GM18861 (cell line): Measurements from ENCODE around the gene RAB5IF.
"Not testable (repeated sequence)": the region's sequence is repeated elsewhere in the genome, so short reads cannot be mapped to it uniquely, and the experiment has no call there.

Experiments used
- ATAC-seq: cut with Tn5 transposase; IDR thresholded peaks from one replicate; pipeline ENCODE4 v1.9.1; 2021; ENCODE audit not compliant: unreplicated experiment

RAB5IF gene

GRCh38 chr20:36628076-36628475 lies 22.5 kb downstream of the RAB5IF start:
- no peak for ATAC-seq

DNA sequence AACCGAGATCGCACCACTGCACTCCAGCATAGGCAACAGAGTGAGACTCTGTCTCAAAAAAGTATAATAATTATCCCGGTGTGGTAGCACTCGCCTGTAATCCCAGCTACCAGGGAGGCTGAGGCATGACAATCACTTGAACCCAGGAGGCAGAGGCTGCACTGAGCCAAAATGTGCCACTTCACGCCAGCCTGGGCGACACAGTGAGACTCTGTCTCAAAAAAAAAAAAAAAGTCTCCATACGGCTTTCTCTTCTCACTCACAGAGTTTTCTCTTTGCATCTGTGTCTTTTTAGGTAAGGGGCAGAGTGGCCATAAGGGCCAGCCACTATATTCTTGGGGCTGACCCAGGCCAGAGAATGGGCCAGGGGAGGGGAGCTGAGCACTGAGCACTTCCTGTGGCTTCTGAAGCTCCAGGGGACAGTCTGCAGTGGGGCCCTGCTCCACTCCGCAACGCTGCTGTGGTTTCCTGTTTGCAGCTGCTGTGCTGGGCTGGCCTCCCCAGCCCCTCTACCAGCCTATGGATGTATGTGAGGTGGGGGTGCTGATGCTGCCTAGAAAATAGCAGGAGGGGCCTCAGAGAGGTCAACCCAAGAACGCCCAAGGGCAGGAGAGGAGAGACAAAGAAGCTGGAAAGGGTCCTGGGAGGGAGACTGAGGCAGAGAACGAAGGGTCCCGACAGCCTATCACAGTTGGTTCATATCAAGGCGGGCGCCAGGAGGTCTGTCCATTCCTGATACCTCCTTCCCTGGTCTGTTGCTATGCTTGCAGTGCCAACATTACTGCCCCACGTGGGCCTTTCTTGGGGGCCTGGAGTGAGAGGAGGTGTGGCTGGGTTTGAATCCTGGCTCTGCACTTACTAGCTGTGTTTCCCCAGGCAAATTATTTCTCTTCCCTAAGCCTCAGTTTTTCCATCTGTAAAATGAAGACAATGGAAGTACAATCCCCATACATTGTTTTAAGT lies 24.4 kb downstream of the RAB5IF start:
- ATAC-seq: no peak

- no peak for ATAC-seq
These were observed 26.1 kb downstream of the RAB5IF start for GRCh38 chr20:36631646-36632045.

DNA sequence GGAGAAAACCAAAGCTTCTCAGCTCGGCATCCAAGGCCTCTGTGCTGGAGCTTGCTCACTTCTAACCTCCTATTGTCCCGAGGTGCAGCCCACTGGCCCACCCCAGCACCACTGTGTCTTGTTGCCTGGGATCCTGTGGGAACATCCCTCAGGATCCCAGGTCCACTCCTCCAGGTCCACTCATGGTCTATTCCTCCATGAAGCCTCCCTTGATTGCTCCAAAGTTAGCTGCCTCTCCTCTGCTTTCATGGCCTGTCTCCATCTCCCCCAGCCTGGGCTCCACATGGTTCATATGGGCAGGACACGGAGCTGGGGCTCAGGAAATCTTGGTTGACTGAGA lies 26.5 kb downstream of the RAB5IF start:
- ATAC-seq: no peak

DNA sequence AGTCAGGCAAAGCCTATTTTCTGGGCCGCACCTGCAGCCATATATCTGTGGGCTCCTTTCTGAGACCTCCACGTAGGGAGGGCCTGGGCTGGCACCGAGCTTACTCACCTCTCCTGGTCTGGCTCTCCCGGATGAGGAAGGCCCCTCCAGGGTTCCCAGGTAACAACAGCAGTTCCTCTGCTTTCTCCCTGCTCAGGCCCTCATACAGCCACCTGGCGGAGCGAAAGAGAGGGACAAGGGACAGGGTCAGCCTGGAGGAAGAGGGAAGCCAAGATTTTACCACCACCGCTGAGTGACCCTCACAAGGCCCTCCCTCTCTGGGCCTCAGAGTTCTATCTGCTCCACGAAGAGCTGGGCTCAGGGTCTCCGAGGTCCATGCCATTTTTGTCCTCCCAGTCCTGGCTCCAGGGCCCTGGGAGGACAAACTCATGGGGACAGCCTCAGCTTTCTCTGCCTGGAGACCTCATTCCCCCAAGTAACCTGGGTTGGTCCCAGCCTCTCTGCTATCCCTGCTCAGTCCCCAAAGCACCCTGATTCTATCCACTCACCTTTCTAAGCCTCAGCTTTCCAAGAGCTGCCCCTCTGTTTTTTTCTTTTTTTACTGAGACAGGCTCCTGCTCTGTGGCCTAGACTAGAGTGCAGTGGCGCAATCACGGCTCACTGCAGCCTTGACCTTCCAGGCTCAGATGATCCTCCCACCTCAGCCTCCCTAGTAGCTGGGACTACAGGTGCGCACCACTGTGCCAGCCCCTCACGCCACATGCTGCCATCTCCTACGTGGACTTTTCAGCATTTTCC lies 27.1 kb downstream of the RAB5IF start:
- ATAC-seq: no peak

- no peak for ATAC-seq
These were observed 27.8 kb downstream of the RAB5IF start for GRCh38 chr20:36633285-36633772.

- no peak for ATAC-seq
These were observed 28.8 kb downstream of the RAB5IF start for GRCh38 chr20:36634342-36634741.

DNA sequence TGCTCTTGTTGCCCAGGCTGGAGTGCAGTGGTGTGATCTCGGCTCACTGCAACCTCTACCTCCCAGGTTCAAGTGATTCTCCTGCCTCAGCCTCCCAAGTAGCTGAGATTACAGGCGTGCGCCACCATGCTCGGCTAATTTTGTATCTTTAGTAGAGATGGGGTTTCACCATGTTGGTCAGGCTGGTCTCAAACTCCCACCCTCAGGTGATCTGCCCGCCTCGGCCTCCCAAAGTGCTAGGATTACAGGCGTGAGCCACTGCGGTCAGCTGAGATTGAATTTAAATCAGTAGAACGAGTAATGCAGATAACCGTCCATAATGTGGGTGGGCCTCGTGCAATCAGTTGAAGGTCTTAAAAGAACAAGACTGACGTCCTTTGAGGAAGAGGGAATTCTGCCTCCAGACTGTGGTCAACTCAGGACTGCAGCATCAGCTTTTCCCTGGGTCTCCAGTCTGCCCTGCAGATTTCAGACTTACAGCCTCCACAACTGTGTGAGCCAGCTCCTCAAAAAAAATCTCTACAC lies 33.4 kb downstream of the RAB5IF start:
- not testable (repeated sequence) for ATAC-seq

DNA sequence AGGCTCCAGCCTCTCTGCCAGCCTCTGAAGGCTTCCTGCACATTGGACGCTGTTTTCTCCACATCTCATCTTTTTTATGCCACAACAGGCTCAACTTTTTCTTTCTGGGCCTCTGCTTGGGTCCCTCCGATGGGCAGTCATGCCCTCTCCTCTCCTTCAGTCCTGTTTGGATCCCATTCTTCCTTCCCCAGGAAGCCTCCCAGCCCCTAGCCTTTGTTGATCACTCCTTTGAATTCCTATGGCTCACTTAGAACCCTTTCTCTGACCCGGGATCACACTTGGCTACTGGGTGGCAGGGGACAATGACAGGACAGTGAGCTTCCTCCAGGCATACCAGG lies 35.9 kb downstream of the RAB5IF start:
- no peak for ATAC-seq

- ATAC-seq: no peak
These were observed 36.6 kb downstream of the RAB5IF start for GRCh38 chr20:36642136-36642535.

DNA sequence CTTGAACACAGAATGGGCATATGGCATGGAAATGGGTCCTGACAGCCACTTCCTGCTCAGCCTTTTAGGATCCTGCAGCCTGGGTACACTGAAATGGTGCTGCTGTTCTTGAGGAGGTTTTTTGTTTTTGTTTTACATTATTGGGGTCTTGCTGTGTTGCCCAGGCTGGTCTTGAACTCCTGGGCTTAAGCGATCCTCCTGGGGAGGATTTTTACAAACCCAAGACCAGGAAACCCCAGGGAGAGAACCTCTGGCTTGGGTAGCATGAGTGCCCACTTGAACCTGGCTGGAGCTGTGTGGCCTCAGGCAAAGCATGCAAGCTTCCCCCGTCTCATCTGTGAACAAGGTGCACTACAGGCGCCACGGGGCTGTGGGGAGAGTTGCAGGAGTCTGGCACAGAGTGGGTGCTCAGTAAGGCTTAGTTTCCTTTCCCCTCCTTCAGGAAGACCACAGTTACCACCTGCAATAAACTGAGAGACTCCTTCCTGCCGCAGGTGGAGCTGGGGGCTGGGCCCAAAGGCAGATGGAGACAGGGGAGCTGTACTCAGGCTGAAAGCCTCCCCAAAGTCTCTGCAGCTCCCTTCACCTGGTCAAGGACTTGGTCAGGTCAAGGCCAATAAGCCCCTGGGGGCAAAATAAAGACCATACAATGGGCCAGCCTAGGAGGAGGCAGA lies 38.6 kb downstream of the RAB5IF start:
- no peak for ATAC-seq

- no peak for ATAC-seq
These were observed 39.1 kb downstream of the RAB5IF start for GRCh38 chr20:36644706-36645095.

DNA sequence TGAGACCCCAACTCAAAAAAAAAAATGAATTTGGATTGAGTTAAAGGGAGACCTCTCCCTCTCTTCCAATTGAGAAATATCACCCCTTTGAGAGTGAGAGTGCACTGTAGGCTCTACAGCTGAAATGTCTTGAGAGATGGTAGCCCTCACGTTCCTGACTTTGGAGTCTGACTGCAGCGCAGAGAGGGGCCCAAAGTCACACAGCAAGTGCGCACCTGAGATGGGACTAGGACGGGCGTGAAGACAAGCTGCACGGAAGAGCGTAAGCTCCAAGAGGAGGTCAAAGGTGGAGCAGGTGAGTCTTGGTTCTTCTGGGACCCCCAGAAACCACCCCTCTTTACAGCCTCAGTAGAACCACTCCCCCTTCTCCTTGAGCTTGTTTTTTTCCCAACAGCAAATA lies 39.8 kb downstream of the RAB5IF start:
- ATAC-seq: no peak

DNA sequence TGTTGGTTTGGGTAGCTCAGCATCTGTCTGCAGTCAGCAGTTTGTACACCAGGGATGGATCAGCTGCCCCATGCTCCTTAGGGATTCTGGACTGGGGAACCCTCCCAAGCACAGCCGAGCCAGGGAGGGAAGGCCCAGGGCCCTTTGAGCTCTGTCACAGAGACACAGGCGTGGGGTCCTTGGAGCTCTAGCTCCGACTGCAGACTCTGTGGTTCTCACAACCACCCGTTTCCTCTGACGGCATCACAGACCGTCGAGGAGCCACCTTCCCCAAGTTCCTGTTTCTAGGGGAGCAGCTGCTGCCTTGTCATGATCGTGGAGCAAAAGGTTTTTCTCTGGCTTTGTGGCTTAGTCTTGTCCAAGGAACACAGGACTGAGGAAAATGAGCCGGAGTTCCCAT lies 40.4 kb downstream of the RAB5IF start, which contains the start of gene SLA2:
Gene SLA2 (minus strand): TSS at position 199 of the 400 bp plus-strand sequence. CDS start 4,861 bp downstream, outside the sequence.
- ATAC-seq: no peak

DNA sequence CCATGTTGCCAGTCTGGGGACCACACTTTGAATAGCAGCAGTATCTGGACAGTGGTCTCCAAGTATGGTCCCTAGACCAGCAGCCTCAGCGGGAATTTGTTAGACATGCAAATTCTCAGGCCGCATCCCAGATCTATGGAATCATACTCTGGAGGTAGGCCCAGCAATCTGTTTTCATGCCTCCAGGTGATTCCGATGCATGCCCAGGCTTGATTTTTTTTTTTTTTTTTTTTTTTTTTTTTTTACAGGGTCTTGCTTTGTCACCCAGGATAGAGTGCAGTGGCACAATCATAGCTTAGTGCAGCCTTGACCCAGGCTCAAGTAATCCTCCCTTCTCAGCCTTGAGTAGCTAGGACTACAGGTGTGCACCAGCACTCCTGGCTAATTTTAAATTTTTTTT lies 41.1 kb downstream of the RAB5IF start:
- no peak for ATAC-seq

DNA sequence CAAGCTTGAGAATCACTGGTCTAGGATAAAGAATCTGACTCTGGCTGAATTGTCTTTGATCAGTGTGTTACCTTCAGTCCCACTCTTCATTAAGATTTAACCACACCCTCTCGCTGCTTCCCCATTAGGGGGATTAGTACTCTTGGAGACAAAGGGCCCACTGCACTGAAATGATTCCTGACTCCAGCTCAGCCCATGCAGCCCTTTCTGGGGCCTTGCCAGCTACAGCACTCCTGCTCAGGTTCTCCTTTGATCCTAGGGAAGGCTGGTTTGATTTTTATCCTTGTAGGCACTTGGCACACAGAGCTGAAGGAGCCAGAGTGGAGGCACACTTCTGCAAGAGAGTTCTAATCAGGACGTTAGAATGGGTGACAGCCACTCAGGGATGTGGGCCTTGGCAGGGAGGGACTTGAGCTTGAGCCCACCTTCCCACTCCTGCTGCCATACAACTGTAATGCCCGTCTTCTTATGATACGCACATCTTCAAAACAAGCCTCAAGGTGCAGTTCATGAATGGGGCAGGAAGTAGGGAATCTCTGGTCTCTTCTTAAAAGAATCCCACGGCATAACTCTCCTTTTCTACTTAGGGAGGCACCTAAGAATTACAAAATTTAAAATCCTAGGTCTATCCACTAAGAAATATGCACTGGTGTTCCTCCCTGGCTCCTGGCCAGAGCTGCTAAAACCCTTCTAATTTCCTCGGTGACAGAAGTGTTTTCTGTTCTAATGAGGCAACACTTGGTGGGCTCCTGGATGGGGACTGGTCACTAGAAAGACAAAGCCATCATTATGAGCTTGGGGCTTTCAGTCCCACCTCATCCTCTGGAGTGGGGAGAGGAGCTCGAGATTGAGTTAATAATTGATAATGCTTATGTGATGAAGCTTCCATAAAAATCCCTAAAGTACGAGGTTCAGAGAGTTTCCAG lies 41.9 kb downstream of the RAB5IF start:
- ATAC-seq: no peak

- ATAC-seq: no peak
These were observed 47.9 kb downstream of the RAB5IF start for GRCh38 chr20:36653456-36653855.

- no peak for ATAC-seq
These were observed 48.9 kb downstream of the RAB5IF start for GRCh38 chr20:36654506-36654905.

GRCh38 chr20:36655004-36655403 lies 49.4 kb downstream of the RAB5IF start:
- ATAC-seq: no peak

DNA sequence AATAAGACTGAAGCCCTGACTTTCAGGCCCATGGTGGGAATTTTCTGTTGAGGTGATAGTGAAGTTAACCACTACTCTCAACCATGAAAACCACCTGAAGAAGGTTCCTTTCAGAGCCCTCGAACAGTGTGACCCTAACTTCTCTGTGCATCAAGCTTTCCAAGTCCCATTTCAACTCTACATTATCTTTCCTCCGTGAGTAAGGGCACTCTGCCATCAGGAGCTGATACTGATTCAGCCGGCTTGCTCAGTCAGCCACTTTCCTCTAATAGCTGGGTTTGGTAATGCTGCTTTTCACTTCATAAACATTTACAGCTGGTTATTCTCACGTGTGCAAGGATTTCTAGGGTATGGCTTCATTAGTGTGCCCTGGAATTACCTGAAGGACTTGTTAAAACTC lies 51.2 kb downstream of the RAB5IF start:
- ATAC-seq: no peak
